ENCODE data around the gene ZFR. TPM values are rescaled to one million over a fixed set of nuclear protein-coding genes. Genes with fewer than 3 reads are reported as not detected.
"Not testable (repeated sequence)": the region's sequence is repeated elsewhere in the genome, so short reads cannot be mapped to it uniquely, and the experiment has no call there.

Gene ZFR
- total RNA-seq, 1 donor: 122 TPM

DNA sequence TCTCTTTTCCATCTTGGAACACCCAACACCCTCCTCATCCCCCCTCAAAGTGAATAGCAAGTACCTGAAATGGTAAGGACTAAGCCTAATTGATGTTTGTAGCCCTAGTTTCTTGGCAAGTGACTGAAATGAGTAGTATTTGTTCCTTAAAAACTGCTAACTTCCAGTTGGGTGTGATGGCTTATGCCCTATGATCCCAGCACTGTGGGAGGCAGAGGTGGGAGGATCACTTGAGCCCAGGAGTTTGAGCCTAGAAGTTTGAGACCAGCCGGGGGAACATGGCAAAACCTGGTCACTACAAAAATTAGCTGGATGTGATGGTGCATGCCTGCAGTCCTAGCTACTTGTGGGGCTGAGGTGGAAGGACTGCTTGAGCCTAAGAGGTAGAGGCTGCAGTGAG, 44.1 kb downstream of the ZFR start:
- no peak overlapping the region for H3K4me3 ChIP-seq (ENCODE audit: low read depth, low read length)
- TF ChIP-seq, protein P1, sequence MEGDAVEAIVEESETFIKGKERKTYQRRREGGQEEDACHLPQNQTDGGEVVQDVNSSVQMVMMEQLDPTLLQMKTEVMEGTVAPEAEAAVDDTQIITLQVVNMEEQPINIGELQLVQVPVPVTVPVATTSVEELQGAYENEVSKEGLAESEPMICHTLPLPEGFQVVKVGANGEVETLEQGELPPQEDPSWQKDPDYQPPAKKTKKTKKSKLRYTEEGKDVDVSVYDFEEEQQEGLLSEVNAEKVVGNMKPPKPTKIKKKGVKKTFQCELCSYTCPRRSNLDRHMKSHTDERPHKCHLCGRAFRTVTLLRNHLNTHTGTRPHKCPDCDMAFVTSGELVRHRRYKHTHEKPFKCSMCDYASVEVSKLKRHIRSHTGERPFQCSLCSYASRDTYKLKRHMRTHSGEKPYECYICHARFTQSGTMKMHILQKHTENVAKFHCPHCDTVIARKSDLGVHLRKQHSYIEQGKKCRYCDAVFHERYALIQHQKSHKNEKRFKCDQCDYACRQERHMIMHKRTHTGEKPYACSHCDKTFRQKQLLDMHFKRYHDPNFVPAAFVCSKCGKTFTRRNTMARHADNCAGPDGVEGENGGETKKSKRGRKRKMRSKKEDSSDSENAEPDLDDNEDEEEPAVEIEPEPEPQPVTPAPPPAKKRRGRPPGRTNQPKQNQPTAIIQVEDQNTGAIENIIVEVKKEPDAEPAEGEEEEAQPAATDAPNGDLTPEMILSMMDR (IDR thresholded peaks at IDR 0.05; ENCODE audit: insufficient read depth, low read depth, low read length): no peak
- DNase-seq (ENCODE audit: low read depth): no peak

DNA sequence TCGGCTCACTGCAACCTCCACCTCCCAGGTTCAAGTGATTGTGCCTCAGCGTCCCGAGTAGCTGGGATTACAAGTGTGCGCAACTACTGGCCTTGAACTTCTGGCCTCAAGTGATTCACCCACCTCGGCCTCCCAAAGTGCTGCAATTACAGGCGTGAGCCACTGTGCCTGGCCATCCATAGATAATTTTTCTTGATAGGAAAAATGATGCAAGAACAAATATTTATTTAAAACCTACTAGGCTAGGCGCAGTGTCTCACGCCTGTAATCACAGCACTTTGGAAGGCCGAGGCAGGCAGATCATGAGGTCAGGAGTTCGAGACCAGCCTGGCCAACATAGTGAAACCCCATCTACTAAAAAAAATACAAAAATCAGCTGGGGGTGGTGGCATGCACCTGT, 45.8 kb downstream of the ZFR start:
- not testable (repeated sequence) for DNase-seq (ENCODE audit: low read depth); H3K4me3 ChIP-seq (ENCODE audit: low read depth, low read length)

DNA sequence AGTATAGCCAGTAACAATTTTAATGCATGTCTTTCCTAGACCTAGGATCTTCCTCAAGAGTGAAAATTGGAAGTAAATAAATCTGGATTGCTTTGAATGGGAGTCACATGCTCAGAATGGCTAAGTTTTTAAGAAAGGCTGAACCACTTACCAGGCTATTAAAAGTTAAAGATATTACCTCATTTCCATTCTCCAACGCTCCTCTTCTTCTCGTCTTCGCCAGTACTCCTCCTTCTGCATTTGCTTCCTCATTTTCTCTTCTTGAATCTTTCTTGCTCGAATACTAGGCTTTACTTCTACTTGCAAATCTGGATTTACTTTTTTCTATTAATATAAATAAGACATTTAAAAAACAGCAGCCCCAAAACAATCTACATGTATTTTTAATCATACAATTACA, 49.6 kb downstream of the ZFR start:
- no peak overlapping the region for H3K4me3 ChIP-seq (ENCODE audit: low read depth, low read length)
- DNase-seq (ENCODE audit: low read depth): no peak
- TF ChIP-seq, protein P1 (IDR thresholded peaks at IDR 0.05; ENCODE audit: insufficient read depth, low read depth, low read length): no peak

DNA sequence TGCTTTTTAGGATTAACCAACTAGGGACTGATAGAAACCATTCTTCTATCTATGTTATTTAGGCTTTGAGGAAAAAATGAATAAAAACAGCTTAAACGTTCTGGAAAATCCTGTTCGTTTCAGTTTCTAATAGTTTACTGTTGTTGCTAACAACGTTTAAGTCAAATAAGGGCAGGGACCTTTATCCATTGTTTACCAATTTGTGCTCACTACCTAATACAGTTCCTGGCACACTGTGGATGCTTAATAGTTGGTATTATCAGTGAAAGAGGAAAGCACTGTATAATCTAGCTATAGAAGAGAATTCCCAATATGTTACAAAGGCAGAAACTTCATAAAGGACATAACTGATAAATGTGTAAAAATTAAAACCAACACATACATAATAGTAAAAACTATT, 52.5 kb downstream of the ZFR start:
- no peak for DNase-seq (ENCODE audit: low read depth)
- no peak overlapping the region for H3K4me3 ChIP-seq (ENCODE audit: low read depth, low read length)
- TF ChIP-seq, protein P1 (IDR thresholded peaks at IDR 0.05; ENCODE audit: insufficient read depth, low read depth, low read length): no peak

DNA sequence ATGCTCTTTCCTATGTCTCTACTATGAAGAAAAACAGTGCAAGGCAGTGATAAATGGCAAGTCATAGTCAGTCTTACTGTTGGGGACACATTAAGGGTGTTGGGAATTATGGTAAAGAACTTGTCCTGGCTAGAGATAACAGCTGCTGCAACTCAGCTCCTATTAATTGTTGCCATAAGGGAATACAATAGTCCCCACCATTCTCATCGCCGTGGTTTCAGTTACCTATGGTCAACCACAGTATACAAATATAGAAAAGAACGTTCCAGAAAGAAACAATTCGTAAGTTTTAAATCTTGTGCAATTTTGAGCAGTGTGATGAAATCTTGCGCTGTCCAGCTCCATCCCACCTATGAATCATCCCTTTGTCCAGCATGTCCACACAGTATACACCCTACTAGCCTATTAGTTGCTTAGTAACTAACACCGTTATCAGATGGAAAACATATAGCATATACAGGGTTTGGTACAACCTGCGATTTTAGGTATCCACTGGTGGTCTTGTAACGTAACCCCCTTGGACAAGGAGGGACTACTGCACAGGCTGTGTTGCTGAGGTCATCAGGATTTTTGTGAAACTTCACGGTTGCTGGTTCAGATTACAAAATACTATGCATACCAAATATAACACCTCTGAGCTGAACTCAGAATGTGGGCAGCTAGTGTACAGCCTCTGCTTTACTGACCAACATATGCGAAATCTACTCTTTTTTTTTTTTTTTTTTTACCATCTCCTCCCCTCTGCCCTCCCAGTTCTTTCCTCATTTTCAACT, 53.5 kb downstream of the ZFR start:
- no peak overlapping the region for H3K4me3 ChIP-seq (ENCODE audit: low read depth, low read length)
- peak; percentile 95 for DNase-seq (ENCODE audit: low read depth)
- TF ChIP-seq, protein P1 (IDR thresholded peaks at IDR 0.05; ENCODE audit: insufficient read depth, low read depth, low read length): no peak

DNA sequence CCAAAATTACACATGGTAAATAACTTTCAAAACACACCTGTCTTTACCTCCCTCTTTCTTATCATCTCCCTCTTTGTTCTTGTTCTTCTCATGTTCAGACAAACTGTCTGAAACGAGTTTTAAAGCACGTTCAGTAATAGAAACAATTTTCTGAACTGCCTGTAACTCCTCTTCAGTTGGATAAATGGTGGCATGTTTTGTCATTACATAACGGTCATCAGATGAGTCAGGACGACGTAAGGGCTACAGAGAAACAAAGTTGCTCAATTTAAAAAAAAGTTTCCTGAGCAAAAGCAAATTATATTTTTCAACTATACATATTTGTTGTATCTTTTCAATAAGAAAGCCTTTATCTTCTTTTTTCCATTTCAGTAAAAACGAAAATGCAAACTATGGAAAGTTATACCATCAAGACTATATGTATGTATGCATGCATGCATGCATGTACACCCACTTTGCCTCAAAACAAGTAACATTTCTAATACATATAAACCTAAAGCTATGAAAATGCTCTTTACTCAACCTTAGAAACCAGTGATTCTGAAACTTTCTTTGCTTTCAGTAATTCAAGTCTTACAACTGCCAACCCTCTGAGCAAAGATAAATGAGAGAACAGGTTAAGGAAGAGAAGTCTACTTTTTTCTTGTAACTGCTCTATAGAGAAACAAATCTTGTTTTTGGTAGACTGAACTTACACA, 56.0 kb downstream of the ZFR start:
- TF ChIP-seq, protein P1 (IDR thresholded peaks at IDR 0.05; ENCODE audit: insufficient read depth, low read depth, low read length): no peak
- DNase-seq (ENCODE audit: low read depth): peak; percentile 78

DNA sequence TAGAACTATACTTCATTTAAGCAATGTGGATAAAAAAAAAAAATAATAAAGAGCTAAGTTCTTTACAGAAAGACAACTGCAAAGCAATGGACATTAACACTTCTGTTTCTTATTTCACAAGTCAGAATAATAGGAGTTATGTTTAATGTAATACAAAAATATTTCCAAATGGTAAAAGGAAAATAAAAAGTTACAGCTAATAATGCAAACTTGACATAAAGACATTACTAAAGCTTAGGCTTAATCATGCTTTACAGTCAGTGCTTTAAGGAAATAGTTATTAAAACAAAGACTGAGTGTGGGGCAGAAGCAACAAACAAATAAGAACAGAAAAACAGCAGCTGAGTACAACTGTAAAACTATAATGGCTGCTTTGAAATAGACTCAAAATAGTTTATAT, 56.7 kb downstream of the ZFR start:
- TF ChIP-seq, protein P1 (IDR thresholded peaks at IDR 0.05; ENCODE audit: insufficient read depth, low read depth, low read length): no peak
- DNase-seq (ENCODE audit: low read depth): no peak
- no peak overlapping the region for H3K4me3 ChIP-seq (ENCODE audit: low read depth, low read length)

More for the DNA sequence above, 56.0 kb downstream of the ZFR start:
- no peak overlapping the region for H3K4me3 ChIP-seq (ENCODE audit: low read depth, low read length)
